Measurements from ENCODE around the gene B4GALT3.

B4GALT3 gene

GRCh38 chr1:161185732-161186311, 8.5 kb upstream of the B4GALT3 start:
- DNase-seq (ENCODE audit: low read depth) = no peak

GRCh38 chr1:161185282-161185682, 8.0 kb upstream of the B4GALT3 start:
- no peak for DNase-seq (ENCODE audit: low read depth)

- no peak for DNase-seq (ENCODE audit: low read depth)
These were observed 4.9 kb upstream of the B4GALT3 start for GRCh38 chr1:161182214-161182613.

- no peak for DNase-seq (ENCODE audit: low read depth)
These were observed 3.3 kb upstream of the B4GALT3 start for GRCh38 chr1:161180639-161181038.

GRCh38 chr1:161179698-161180097, 2.4 kb upstream of the B4GALT3 start:
- DNase-seq (ENCODE audit: low read depth) = no peak

- no peak for DNase-seq (ENCODE audit: low read depth)
These were observed 583 bp upstream of the B4GALT3 start for GRCh38 chr1:161177936-161178244.

- DNase-seq (ENCODE audit: low read depth) = no peak
These were observed 717 bp downstream of the B4GALT3 start for GRCh38 chr1:161176468-161177111.

GRCh38 chr1:161175771-161176453, 1.4 kb downstream of the B4GALT3 start:
- no peak for DNase-seq (ENCODE audit: low read depth)

- DNase-seq (ENCODE audit: low read depth) = no peak
These were observed 2.4 kb downstream of the B4GALT3 start for GRCh38 chr1:161174911-161175310.

- DNase-seq (ENCODE audit: low read depth) = no peak
These were observed 3.6 kb downstream of the B4GALT3 start for GRCh38 chr1:161173711-161174110.

GRCh38 chr1:161172776-161173376, 4.4 kb downstream of the B4GALT3 start:
- no peak for DNase-seq (ENCODE audit: low read depth)

- DNase-seq (ENCODE audit: low read depth) = no peak
These were observed 5.0 kb downstream of the B4GALT3 start for GRCh38 chr1:161172349-161172748.

GRCh38 chr1:161171696-161172095, 5.6 kb downstream of the B4GALT3 start:
- no peak for DNase-seq (ENCODE audit: low read depth)

- no peak for DNase-seq (ENCODE audit: low read depth)
These were observed 6.1 kb downstream of the B4GALT3 start for GRCh38 chr1:161171191-161171590.

GRCh38 chr1:161168906-161169305, 8.4 kb downstream of the B4GALT3 start:
- DNase-seq (ENCODE audit: low read depth) = no peak

- DNase-seq (ENCODE audit: low read depth) = no peak
These were observed 10.4 kb downstream of the B4GALT3 start for GRCh38 chr1:161166669-161167548.

GRCh38 chr1:161165742-161166668, 11.3 kb downstream of the B4GALT3 start, which contains the start of gene PPOX:
Gene PPOX (plus strand): TSS chr1:161166426. CDS start chr1:161166848, 422 bp downstream.
- DNase-seq (ENCODE audit: low read depth) = peak; percentile 74

GRCh38 chr1:161164901-161165610, 12.3 kb downstream of the B4GALT3 start:
- DNase-seq (ENCODE audit: low read depth) = no peak

GRCh38 chr1:161163793-161164192, 13.5 kb downstream of the B4GALT3 start:
- no peak for DNase-seq (ENCODE audit: low read depth)

- no peak for DNase-seq (ENCODE audit: low read depth)
These were observed 14.5 kb downstream of the B4GALT3 start for GRCh38 chr1:161162806-161163205.

Data from stimulated activated CD8-positive, alpha-beta memory T cell treated with anti-CD3 and anti-CD28 coated beads, Interleukin-15, amount 100 ng/mL, for 24 hours (primary cell).